ENCODE data around the gene CLASRP.

DNA sequence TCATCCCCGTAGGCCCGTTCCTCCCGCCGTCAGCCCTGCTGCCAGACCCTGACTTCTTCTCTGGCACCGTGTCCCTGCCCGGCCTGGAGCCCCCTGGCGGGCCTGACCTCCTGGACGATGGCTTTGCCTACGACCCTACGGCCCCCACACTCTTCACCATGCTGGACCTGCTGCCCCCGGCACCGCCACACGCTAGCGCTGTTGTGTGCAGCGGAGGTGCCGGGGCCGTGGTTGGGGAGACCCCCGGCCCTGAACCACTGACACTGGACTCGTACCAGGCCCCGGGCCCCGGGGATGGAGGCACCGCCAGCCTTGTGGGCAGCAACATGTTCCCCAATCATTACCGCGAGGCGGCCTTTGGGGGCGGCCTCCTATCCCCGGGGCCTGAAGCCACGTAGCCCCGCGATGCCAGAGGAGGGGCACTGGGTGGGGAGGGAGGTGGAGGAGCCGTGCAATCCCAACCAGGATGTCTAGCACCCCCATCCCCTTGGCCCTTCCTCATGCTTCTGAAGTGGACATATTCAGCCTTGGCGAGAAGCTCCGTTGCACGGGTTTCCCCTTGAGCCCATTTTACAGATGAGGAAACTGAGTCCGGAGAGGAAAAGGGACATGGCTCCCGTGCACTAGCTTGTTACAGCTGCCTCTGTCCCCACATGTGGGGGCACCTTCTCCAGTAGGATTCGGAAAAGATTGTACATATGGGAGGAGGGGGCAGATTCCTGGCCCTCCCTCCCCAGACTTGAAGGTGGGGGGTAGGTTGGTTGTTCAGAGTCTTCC lies 1.3 kb upstream of the CLASRP start:
- TF ChIP-seq, protein P1, sequence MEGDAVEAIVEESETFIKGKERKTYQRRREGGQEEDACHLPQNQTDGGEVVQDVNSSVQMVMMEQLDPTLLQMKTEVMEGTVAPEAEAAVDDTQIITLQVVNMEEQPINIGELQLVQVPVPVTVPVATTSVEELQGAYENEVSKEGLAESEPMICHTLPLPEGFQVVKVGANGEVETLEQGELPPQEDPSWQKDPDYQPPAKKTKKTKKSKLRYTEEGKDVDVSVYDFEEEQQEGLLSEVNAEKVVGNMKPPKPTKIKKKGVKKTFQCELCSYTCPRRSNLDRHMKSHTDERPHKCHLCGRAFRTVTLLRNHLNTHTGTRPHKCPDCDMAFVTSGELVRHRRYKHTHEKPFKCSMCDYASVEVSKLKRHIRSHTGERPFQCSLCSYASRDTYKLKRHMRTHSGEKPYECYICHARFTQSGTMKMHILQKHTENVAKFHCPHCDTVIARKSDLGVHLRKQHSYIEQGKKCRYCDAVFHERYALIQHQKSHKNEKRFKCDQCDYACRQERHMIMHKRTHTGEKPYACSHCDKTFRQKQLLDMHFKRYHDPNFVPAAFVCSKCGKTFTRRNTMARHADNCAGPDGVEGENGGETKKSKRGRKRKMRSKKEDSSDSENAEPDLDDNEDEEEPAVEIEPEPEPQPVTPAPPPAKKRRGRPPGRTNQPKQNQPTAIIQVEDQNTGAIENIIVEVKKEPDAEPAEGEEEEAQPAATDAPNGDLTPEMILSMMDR (IDR thresholded peaks at IDR 0.05), result no peak
- TF ChIP-seq NR2C2 (CRISPR knock-in tag; IDR thresholded peaks at IDR 0.05) (no peak), MXD4 (CRISPR knock-in tag; IDR thresholded peaks at IDR 0.05; ENCODE audit: borderline replicate concordance) (no peak)
